Gastrocnemius medialis (tissue), 4 donors: ENCODE data around the gene WHRN. TPM values are rescaled to one million over a fixed set of nuclear protein-coding genes. Genes with fewer than 3 reads are reported as not detected.

Experiments
- ATAC-seq, 2 donors: fragments of 150-250 bp; one replicate each; pipeline ENCODE4 v1.9.1; 2016
- DNase-seq, 2 donors: peaks; one replicate each; pipeline ENCODE4 v3.0.0-alpha.2; 2019
- H3K27ac ChIP-seq, 4 donors: fragments of 200-600 bp; sonication (generic); 1 replicate in 1 of 4; 2 replicates in 3 of 4; pipeline ENCODE4 v1.5.1; 2016 to 2018; ENCODE audit warnings: mild to moderate bottlenecking in 2 of 4, moderate library complexity in 1 of 4
- H3K27me3 ChIP-seq, 3 donors: fragments of 200-600 bp; sonication (generic) in 2 of 3; 1 replicate in 1 of 3; 2 replicates in 2 of 3; pipeline versions ENCODE4 v1.5.1 to v1.6.0; 2016 to 2019; ENCODE audit warnings: mild to moderate bottlenecking in 1 of 3, moderate library complexity in 1 of 3
- H3K36me3 ChIP-seq, 2 donors: fragments of 200-600 bp; sonication (generic) in 1 of 2; one replicate each; pipeline ENCODE4 v1.5.1; 2017 to 2018
- H3K4me1 ChIP-seq, 2 donors: fragments of 200-600 bp; sonication (generic) in 1 of 2; one replicate each; pipeline ENCODE4 v1.5.1; 2016 to 2017; ENCODE audit warnings: mild to moderate bottlenecking in 2 of 2
- H3K4me3 ChIP-seq, 4 donors: fragments of 200-600 bp; sonication (generic) in 3 of 4; 1 replicate in 1 of 4; 2 replicates in 3 of 4; pipeline ENCODE4 v1.5.1; 2016 to 2019; ENCODE audit warnings: mild to moderate bottlenecking in 2 of 4
- H3K9me3 ChIP-seq, 3 donors: fragments of 200-600 bp; sonication (generic) in 2 of 3; 1 replicate in 1 of 3; 2 replicates in 2 of 3; pipeline ENCODE4 v1.5.1; 2016 to 2019
- CTCF ChIP-seq, 5 experiments: fragments of 450-650 bp in 3 of 5; fragments of 200-600 bp in 2 of 5; sonication (generic) in 2 of 5; IDR thresholded peaks in 4 of 5; conservative IDR thresholded peaks in 1 of 5; 1 replicate in 4 of 5; 2 replicates in 1 of 5; pipeline ENCODE4 v1.5.1; 2016 to 2019; ENCODE audit warnings: antibody characterized with exemption in 5 of 5, mild to moderate bottlenecking in 3 of 5, moderate library complexity in 3 of 5
- POLR2A ChIP-seq, 2 donors: fragments of 450-650 bp; IDR thresholded peaks; one replicate each; pipeline ENCODE4 v1.6.1; 2017; ENCODE audit warnings: antibody characterized with exemption in 2 of 2, mild to moderate bottlenecking in 2 of 2, moderate library complexity in 2 of 2
- in situ Hi-C, 4 donors: fragments of 200-750 bp; cut with MboI; loops; one replicate each; pipeline versions ENCODE4 v1.15.0 to v1.8.0; 2017; ENCODE audit warnings: low sequenced_read_pairs in 4 of 4
- intact Hi-C: fragments of 100-400 bp; cut with DNase I; formaldehyde crosslinking; loops from one replicate; pipeline ENCODE4 v1.15.1; 2023; ENCODE audit warnings: low total_unique reads
- total RNA-seq, 4 donors: library from RNA; depleted of rRNA; stranded (reverse); fragments of >200 nt; gene quantifications; one replicate each; pipeline versions ENCODE4 v1.1.0 to v1.2.3, GENCODE V29; 2016

The WHRN gene
- total RNA-seq, 4 donors from 2014 or later: 0.16 to 0.18 TPM; not detected in 2

- ATAC-seq (no peak), DNase-seq (no peak)
- in situ Hi-C loops: loop anchor here (10.0 to 25.0 kb wide), 2 partner anchors 154 to 171 kb away; partner anchors contain the start of gene TEX53 (in 3 of the 4)
- TF ChIP-seq POLR2A (IDR thresholded peaks at IDR 0.05) (no peak), CTCF (IDR thresholded peaks at IDR 0.05 in 4 of 5, conservative IDR thresholded peaks at IDR 0.05 in 1 of 5) (no peak)
- Histone ChIP-seq H3K4me3 (no peak overlapping the region), H3K27ac (no peak overlapping the region), H3K27me3 (no peaks in the 10 kb centered on the region), H3K9me3 (no peaks in the 10 kb centered on the region), H3K4me1 (no peaks in the 10 kb centered on the region), H3K36me3 (no peaks in the 10 kb centered on the region)
- intact Hi-C loops: loop anchor here (10.0 kb wide), 1 partner anchor 79 kb away; no protein-coding TSS in a partner anchor
These were observed 21.8 kb downstream of the WHRN start for GRCh38 chr9:114483499-114483898.

GRCh38 chr9:114482593-114482992 lies 22.7 kb downstream of the WHRN start:
- TF ChIP-seq CTCF (IDR thresholded peaks at IDR 0.05 in 4 of 5, conservative IDR thresholded peaks at IDR 0.05 in 1 of 5) (no peak), POLR2A (IDR thresholded peaks at IDR 0.05) (no peak)
- Histone ChIP-seq H3K27ac (no peak overlapping the region), H3K4me3 (no peak overlapping the region), H3K36me3 (no peaks in the 10 kb centered on the region), H3K27me3 (no peaks in the 10 kb centered on the region), H3K4me1 (no peaks in the 10 kb centered on the region), H3K9me3 (no peaks in the 10 kb centered on the region)
- intact Hi-C loops (loop anchor here (10.0 kb wide), 1 partner anchor 78 kb away; no protein-coding TSS in a partner anchor), in situ Hi-C loops (loop anchor here (10.0 to 25.0 kb wide), 2 partner anchors 155 to 172 kb away; partner anchors contain the start of gene TEX53 (in 3 of the 4))
- ATAC-seq (no peak), DNase-seq (no peak)

GRCh38 chr9:114481789-114482188 lies 23.5 kb downstream of the WHRN start:
- Histone ChIP-seq H3K27me3 (no peaks in the 10 kb centered on the region), H3K36me3 (no peaks in the 10 kb centered on the region), H3K27ac (no peak overlapping the region), H3K4me3 (no peak overlapping the region), H3K4me1 (no peaks in the 10 kb centered on the region), H3K9me3 (no peaks in the 10 kb centered on the region)
- DNase-seq (no peak), ATAC-seq (no peak)
- intact Hi-C loops: loop anchor here (10.0 kb wide), 1 partner anchor 77 kb away; no protein-coding TSS in a partner anchor
- no peak for TF ChIP-seq CTCF (IDR thresholded peaks at IDR 0.05 in 4 of 5, conservative IDR thresholded peaks at IDR 0.05 in 1 of 5)
- no peak for TF ChIP-seq POLR2A (IDR thresholded peaks at IDR 0.05)
- in situ Hi-C loops: loop anchor here (10.0 to 25.0 kb wide), 2 partner anchors 156 to 173 kb away; partner anchors contain the start of gene TEX53 (in 3 of the 4)

- in situ Hi-C loops (loop anchor here (10.0 to 25.0 kb wide), 2 partner anchors 156 to 174 kb away; partner anchors contain the start of gene TEX53 (in 3 of the 4)), intact Hi-C loops (loop anchor here (10.0 kb wide), 1 partner anchor 76 kb away; no protein-coding TSS in a partner anchor)
- DNase-seq (no peak), ATAC-seq (no peak)
- H3K27ac ChIP-seq: no peak overlapping the region
- TF ChIP-seq POLR2A (IDR thresholded peaks at IDR 0.05) (no peak), CTCF (IDR thresholded peaks at IDR 0.05 in 4 of 5, conservative IDR thresholded peaks at IDR 0.05 in 1 of 5) (no peak)
- no peaks in the 10 kb centered on the region for H3K4me1 ChIP-seq
- no peaks in the 10 kb centered on the region for H3K36me3 ChIP-seq
- no peak overlapping the region for H3K4me3 ChIP-seq
- H3K9me3 ChIP-seq: no peaks in the 10 kb centered on the region
- H3K27me3 ChIP-seq: no peaks in the 10 kb centered on the region
These were observed 24.4 kb downstream of the WHRN start for GRCh38 chr9:114480746-114481435.
